Stimulated activated CD8-positive, alpha-beta memory T cell treated with anti-CD3 and anti-CD28 coated beads, Interleukin-7, amount 100 ng/mL, for 24 hours (primary cell): Measurements from ENCODE around the gene ATP6V0D1.

Experiments used
- DNase-seq: peaks from one replicate; pipeline ENCODE4 v3.0.0-alpha.2; 2020; ENCODE audit warnings: low read depth

Gene ATP6V0D1

DNA sequence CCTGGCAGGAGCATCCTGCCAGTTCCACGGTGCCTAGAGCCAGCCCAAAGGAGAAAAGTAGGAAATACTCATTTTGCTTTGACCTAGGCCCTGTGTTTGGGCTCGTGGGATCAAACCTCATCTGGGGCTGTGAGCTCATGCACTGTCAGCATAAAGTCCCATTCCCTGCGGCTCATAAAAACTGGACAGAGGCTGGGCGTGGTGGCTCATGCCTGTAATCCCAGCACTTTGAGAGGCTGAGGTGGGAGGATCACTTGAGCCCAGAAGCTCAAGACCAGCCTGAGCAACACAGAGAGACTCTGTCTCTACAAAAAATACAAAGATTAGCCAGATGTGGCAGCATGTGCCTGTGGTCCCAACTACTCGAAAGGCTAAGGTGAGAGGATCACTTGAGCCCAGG lies 17.9 kb downstream of the ATP6V0D1 start:
- DNase-seq, result no peak

GRCh38 chr16:67462279-67462655 lies 18.7 kb downstream of the ATP6V0D1 start:
- DNase-seq, result no peak

GRCh38 chr16:67461600-67462278 lies 19.2 kb downstream of the ATP6V0D1 start:
- DNase-seq, result no peak

- no peak for DNase-seq
These were observed 20.0 kb downstream of the ATP6V0D1 start for GRCh38 chr16:67460961-67461360.

DNA sequence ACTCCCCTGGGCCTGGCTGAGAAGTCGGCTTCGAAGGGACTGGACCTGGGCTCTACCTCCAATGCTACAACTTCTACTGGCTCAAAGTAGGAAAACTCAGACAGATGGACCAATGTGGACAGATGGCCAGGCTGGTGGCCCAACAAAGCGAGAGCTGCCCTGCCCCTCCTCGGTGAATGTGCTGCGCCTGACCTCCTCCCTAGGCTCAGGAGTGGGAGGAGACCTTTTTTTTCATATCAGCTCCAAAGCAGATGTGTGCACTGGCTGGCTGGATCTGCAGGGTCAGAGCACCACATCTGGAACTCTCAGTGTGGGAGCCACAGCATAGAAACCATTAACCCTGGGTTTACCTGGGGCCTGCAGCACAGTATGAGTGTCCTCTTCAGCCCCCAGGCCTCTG lies 20.8 kb downstream of the ATP6V0D1 start:
- DNase-seq, result no peak

- no peak for DNase-seq
These were observed 21.2 kb downstream of the ATP6V0D1 start for GRCh38 chr16:67459861-67460150.

GRCh38 chr16:67459066-67459860 lies 21.7 kb downstream of the ATP6V0D1 start:
- DNase-seq, result no peak

- no peak for DNase-seq
These were observed 22.8 kb downstream of the ATP6V0D1 start for GRCh38 chr16:67458121-67458641.

GRCh38 chr16:67457611-67458010 lies 23.3 kb downstream of the ATP6V0D1 start:
- no peak for DNase-seq

- no peak for DNase-seq
These were observed 24.4 kb downstream of the ATP6V0D1 start for GRCh38 chr16:67456391-67457081.

DNA sequence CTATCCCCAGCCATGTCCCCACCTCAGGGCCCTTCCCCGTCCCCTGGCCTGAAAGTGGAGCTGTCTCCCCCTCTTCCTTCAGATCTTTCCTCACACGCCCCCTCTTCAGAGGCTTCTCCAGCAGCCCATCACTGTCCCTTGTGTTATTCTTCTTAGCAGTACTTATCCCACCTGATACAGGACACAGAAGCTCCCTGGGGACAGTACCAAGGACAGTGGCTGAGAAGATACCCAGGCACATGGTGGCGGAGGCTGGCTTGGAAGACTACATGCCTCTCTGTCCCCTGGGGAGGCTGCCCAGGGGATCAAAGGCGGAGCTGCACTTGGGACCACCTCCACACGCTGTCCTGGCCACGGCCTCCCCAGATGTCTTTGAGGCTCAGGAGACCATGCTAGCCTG lies 26.1 kb downstream of the ATP6V0D1 start:
- no peak for DNase-seq

DNA sequence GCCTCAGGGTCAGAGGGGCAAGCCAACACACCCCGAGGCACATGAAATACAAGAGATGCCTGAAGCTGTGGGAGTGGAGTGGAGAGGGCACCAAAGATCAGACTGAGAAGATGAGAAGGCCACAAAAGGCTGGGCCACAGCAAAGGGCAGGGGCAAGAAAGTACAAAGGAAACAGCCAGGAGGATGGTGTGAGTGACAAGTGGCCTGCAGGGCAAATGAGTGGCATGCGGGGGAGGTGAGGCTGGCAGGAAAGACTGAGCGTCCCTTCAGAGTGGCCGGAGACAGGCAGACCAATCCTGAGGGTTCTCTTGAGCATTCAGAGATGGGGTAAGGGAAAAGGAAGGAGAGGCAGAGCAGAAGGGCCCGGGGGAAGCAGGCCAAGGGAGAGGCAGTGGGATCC lies 26.9 kb downstream of the ATP6V0D1 start:
- no peak for DNase-seq

DNA sequence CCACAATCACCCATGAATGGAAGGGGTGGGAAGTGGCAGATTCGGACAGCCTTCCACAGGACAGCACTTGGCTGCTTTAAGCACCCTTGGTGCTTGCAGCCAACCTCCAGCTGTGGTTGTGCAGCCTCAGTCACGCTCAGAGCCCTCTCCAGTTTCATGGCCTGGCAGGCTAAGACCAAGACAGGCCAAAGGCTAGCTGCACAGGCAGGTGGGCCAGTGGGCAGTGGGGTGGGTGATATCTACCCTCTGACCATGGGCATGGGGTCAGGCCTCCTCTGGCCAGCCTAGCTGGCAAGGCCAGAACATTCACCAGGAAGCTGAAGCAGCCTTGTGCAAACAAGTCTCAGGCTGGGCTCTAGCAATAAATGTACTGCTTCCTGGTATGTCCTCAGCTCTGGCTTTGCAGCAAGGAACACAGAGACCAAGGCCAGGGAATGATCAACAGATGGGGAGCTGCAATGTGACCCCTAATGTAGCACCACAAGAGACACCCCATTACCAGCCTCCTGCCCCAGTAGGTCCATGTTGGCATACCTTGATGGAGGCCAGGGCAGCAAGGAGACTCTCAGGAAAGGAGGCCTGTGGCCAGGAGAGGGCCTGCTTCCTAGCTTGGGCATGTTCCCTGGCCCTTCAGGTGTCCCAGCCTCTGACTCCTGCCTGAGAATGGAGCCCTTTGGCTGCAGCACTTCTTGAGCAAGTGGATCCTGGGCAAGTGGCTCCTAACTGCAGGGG lies 29.1 kb downstream of the ATP6V0D1 start:
- DNase-seq, result no peak

- no peak for DNase-seq
These were observed 29.8 kb downstream of the ATP6V0D1 start for GRCh38 chr16:67451061-67451703.

DNA sequence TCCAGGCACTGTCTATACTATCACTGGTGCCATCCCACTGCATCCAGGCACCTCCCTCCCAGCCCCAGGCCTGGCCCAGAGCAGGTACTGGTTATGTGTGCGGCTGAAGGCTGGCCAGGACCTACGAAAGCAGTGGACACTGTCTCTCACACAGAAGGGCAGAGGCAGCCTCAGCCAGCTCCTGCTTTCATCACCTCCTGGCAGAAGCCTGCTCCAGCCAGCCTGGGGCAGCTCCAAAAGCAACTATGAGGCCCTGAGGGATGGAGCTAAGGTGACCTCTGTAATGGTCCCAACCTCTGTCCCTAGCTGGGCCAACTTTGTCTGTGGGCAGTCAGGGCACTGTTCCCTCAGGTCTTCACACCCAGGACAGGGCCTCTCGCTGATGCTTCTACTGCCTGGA lies 31.2 kb downstream of the ATP6V0D1 start:
- no peak for DNase-seq

GRCh38 chr16:67449336-67449735 lies 31.6 kb downstream of the ATP6V0D1 start:
- no peak for DNase-seq

DNA sequence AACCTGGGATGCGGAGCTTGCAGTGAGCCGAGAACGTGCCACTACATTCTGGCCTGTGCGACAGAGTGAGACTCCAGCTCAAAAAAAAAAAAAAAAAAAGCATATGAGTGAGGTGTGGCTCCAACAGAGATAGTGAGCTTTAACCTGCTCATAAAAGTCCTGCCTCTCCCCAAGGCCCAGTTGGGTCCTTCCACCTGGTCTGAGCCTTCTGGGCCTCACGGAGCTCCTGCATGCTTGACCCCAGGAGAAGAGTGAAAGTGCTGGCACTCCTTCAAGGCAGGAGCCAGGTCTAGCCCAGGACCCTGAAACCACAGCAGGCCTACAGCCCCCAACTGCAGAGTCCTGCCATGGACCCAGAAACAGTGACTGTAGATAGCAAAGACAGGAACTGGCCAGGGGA lies 32.4 kb downstream of the ATP6V0D1 start:
- no peak for DNase-seq

GRCh38 chr16:67447508-67448076 lies 33.4 kb downstream of the ATP6V0D1 start:
- DNase-seq, result peak; percentile 54

GRCh38 chr16:67446968-67447507 lies 33.9 kb downstream of the ATP6V0D1 start:
- DNase-seq, result no peak

GRCh38 chr16:67445913-67446907 lies 34.7 kb downstream of the ATP6V0D1 start:
- no peak for DNase-seq
